GM12875 (cell line): ENCODE data around the gene SEL1L.
"Not testable (repeated sequence)": the region's sequence is repeated elsewhere in the genome, so short reads cannot be mapped to it uniquely, and the experiment has no call there.

ENCODE experiments used
- H3K4me3 ChIP-seq: one replicate; pipeline ENCODE4 v1.5.1; 2011; ENCODE audit warnings: low read depth, low read length, control low read depth
- TF ChIP-seq, protein P1 (sequence below): IDR thresholded peaks from 2 replicates; pipeline ENCODE4 v1.5.1; 2011; ENCODE audit warnings: low read depth, mild to moderate bottlenecking, control low read depth, inconsistent platforms, low read length, moderate library complexity, borderline replicate concordance; ENCODE audit not compliant: insufficient read depth

The SEL1L gene

DNA sequence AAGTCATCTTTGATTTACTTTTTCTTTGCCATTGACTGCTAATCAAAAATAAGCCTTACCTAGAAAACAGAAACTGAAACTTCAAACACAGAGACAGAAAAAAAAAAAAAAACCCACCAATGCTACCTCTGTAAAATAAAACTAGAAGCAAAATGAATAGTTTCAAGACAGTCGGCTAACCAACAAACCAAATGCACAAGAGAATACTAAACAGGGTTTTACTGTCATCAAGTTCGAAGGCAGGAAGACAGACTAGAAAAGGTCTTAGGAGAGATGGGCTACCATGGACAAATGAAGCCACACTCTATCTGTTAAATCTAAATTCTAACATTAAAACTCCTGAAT, 59.5 kb downstream of the SEL1L start:
- TF ChIP-seq, protein P1, sequence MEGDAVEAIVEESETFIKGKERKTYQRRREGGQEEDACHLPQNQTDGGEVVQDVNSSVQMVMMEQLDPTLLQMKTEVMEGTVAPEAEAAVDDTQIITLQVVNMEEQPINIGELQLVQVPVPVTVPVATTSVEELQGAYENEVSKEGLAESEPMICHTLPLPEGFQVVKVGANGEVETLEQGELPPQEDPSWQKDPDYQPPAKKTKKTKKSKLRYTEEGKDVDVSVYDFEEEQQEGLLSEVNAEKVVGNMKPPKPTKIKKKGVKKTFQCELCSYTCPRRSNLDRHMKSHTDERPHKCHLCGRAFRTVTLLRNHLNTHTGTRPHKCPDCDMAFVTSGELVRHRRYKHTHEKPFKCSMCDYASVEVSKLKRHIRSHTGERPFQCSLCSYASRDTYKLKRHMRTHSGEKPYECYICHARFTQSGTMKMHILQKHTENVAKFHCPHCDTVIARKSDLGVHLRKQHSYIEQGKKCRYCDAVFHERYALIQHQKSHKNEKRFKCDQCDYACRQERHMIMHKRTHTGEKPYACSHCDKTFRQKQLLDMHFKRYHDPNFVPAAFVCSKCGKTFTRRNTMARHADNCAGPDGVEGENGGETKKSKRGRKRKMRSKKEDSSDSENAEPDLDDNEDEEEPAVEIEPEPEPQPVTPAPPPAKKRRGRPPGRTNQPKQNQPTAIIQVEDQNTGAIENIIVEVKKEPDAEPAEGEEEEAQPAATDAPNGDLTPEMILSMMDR: no peak
- no peak overlapping the region for H3K4me3 ChIP-seq

DNA sequence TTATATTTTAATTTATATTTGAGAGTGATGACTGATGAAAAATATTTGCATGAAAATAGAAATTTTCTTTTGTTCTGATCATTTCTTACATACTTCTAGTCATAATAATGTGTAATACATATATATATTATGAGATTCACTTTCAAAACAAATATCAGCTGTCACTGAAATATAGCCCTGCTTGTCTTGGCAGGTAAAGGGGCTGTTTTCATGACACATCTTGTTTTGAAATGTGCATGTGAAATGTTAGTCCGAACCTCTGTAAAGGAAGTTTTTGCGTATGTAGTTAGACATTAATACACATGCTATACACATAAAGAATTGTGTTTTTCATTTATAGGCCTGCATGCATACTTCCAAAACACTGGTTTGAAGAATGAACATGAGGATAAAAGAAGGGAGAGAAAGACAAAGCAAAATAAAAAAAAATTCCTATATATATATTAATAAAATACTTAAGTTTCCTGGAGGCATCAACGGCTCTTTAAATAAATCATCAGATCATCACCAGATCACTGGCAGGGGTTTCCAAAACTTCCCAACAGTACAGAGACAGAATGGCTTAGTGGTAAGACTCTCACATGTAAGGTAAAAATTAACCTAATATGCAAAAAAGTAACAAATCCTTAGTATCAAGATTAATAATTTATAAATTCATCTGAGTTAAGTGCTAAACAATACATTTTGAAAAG, 60.1 kb downstream of the SEL1L start:
- no peak overlapping the region for H3K4me3 ChIP-seq
- TF ChIP-seq, protein P1: no peak

DNA sequence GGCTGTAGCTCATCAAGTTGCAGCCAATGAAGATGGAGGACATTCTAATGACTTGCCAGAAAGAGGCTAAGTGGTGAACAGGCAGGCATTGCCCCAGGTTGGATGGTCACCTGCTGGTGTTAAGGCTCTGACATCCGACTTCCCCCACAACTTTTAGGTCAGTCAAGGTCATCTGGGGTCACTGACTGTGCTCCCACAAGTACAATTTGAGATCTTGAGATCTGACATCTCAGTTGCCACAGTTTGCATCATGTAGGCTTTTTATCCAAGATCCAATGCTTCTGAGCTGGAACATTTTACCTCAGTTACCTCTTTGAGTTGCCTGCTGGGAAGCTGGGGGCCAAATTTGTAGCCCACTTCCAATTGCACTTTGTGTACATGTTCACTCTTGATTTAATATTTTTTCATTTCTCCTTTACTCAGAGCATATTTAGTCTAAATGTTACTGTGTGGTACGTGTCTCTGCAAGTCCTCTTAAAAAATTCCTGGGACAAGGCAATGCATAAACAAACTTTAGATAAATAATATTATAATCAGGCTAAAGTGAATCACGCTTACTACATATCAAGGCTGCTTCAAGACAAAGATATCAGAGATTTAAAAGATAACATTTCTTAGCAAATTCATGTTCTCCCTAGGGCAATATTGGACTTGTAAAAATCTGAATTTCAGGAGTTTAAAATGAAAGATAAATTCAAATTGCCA, 61.4 kb downstream of the SEL1L start:
- TF ChIP-seq, protein P1: no peak

DNA sequence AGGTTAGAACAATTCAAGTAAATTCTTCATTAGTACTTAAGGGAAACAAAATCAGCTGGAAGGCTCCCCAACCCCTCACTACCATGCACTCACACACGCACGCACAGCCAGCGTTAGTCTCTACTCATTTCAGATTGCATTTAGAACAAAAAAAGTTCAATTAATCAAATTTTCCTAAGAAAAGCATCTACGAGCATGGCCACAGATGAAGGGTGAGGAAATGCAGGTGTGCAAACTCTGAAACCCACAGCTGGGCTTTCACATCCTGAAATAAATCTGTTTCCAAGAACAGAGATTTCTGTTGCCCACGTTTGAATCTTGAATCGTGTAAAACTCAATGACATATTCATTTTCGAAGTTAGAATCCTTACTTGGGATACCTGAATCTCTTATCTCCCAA, 62.6 kb downstream of the SEL1L start:
- TF ChIP-seq, protein P1: no peak
- no peak overlapping the region for H3K4me3 ChIP-seq

More for the DNA sequence above, 61.4 kb downstream of the SEL1L start:
- H3K4me3 ChIP-seq: no peak overlapping the region

DNA sequence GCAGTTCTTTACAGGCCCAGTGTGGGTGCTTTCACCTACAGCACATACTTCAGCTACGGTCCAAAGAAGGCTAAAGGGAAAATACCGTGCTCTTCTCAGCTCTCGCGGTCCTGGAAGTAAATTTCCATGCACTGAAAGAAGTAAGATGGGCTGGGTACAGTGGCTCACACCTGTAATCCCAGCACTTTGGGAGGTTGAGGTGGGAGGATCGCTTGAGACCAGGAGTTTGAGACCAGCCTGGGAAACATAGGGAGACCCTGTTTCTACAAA, 63.2 kb downstream of the SEL1L start:
- H3K4me3 ChIP-seq: not testable (repeated sequence)

DNA sequence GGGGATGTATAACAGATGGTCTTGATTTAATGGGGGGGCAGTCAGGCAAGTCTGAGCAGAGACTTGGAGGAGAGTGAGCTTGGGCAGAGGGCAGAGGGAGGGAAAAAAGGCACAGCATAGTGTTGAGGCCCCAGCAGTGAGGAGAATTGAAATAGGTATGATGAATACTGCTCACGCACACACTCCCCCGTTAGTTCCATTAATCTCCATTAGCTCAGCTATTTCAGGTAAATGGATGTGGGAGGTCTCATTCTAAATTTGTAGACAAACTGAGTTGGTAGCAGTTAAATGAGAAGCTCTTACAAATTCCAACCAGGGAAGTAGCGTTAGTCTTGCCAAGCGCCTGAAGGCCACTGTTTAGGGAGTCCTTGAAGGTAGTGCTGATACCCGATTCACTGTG, 66.8 kb downstream of the SEL1L start:
- TF ChIP-seq, protein P1: no peak
- no peak overlapping the region for H3K4me3 ChIP-seq

DNA sequence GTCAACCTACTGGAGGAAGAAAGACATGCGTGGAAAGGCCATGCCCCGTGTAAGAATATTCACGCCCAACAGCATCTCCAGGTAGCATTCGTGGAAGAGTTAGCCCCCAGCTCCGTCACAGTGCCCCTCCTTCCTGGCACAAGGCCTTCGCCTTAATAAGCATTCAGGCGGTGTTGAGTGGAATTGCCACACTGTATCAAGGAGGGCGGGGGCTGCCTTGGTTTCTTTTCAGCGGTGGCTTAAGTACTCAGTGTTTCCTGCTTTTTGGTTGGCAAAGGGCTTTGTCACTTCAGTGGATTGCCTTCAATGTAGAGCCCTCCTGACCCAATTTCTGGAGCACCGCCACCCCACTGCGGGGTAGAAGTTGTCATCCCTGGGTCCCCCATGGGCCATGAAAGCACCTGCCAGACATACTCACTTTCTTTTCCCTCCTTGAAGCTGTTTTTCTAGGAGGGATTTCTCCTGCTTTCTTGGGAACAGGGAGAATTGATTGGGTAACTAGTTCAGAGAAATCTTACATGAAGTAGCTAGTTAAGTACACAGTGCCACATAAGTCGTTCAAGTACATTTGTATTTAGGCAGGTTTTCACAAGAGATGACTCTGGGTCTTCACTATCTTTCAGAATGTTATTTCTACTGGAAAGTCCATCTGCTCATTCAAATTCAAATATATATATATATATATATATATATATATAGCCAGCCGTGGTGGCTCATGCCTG, 68.0 kb downstream of the SEL1L start:
- no peak overlapping the region for H3K4me3 ChIP-seq
- TF ChIP-seq, protein P1: no peak

DNA sequence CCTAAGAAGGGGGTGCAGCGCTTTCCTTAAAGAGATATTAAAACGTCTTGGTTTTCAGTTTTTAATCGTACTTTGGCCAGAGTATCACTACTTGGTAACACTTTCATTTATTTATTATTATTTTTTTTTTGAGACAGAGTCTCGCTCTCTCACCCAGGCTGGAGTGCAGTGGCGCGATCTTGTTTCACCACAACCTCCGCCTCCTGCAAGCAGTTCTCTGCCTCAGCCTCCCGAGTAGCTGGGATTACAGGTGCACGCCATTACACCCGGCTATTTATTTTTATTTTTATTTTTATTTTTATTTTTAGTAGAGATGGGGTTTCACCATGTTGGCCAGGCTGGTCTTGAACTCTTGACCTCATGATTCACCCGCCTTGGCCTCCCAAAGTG, 68.7 kb downstream of the SEL1L start:
- peak overlapping the region; percentile 46 for H3K4me3 ChIP-seq
